ENCODE data around the gene GCK. TPM values are rescaled to one million over a fixed set of nuclear protein-coding genes. Genes with fewer than 3 reads are reported as not detected.

Gene GCK
- total RNA-seq, 1 donor from 2014 or later = 1.7 TPM

DNA sequence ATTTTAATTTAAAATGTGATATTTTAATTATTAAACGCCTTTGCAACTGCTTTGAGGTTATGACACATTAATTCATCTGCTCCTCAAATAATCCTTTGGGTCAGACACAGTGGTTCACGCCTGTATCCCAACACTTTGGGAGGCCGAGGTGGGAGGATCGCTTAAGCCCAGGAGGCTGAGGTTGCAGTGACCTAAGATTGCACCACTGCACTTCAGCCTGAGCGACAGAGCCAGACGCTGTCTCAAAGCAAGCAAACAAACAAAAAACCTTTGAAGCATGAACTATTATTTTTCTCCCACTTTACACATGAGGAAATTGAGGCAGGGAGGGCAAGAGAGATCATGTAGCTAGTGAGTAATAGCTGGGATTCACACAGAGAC is 64.4 kb downstream of the GCK start:
- H3K27ac ChIP-seq = no peak overlapping the region
- no peak for TF ChIP-seq POLR2A (IDR thresholded peaks at IDR 0.05)
- TF ChIP-seq POLR2AphosphoS5 (IDR thresholded peaks at IDR 0.05; ENCODE audit: insufficient read depth in 1 of 2, low read depth in 1 of 2) = no peak
- TF ChIP-seq, protein P1, sequence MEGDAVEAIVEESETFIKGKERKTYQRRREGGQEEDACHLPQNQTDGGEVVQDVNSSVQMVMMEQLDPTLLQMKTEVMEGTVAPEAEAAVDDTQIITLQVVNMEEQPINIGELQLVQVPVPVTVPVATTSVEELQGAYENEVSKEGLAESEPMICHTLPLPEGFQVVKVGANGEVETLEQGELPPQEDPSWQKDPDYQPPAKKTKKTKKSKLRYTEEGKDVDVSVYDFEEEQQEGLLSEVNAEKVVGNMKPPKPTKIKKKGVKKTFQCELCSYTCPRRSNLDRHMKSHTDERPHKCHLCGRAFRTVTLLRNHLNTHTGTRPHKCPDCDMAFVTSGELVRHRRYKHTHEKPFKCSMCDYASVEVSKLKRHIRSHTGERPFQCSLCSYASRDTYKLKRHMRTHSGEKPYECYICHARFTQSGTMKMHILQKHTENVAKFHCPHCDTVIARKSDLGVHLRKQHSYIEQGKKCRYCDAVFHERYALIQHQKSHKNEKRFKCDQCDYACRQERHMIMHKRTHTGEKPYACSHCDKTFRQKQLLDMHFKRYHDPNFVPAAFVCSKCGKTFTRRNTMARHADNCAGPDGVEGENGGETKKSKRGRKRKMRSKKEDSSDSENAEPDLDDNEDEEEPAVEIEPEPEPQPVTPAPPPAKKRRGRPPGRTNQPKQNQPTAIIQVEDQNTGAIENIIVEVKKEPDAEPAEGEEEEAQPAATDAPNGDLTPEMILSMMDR (IDR thresholded peaks at IDR 0.05) = no peak

GRCh38 chr7:44123190-44124003 is 65.8 kb downstream of the GCK start, which contains the start of gene POLD2:
Gene POLD2, minus strand, starts transcription at chr7:44123548. Its CDS starts 1,495 bp downstream, at chr7:44122053.
- peak within 1 kb of the TSS; percentile 83 for H3K27ac ChIP-seq
- DNase-seq (ENCODE audit: extremely low spot score in 2 of 2) = peak in 1 of 2 donors; percentile 97
- no peaks in the 10 kb centered on the region for H3K9me3 ChIP-seq
- peaks cover 0 to 13% of the 10 kb centered on the region in 2 donors for H3K36me3 ChIP-seq
- peak within 1 kb of the TSS; percentile 54 to 79 for H3K4me3 ChIP-seq
- TF ChIP-seq, protein P1 (IDR thresholded peaks at IDR 0.05) = no peak
- peak in 1 of 2 donors; percentile 54 for TF ChIP-seq POLR2A (IDR thresholded peaks at IDR 0.05)
- TF ChIP-seq POLR2AphosphoS5 (IDR thresholded peaks at IDR 0.05; ENCODE audit: insufficient read depth in 1 of 2, low read depth in 1 of 2) = peak in 1 of 2 donors; percentile 86
- H3K27me3 ChIP-seq = no peaks in the 10 kb centered on the region
- H3K4me1 ChIP-seq = peaks cover 26% of the 10 kb centered on the region
- intact Hi-C loops (cut with DNase I) = no loop called here

More for the DNA sequence above, 64.4 kb downstream of the GCK start:
- no peak overlapping the region for H3K4me3 ChIP-seq
- intact Hi-C loops (cut with DNase I) = no loop called here
- H3K9me3 ChIP-seq = no peaks in the 10 kb centered on the region
- DNase-seq (ENCODE audit: extremely low spot score in 2 of 2) = no peak
- H3K27me3 ChIP-seq = no peaks in the 10 kb centered on the region
- peaks cover 23% of the 10 kb centered on the region for H3K4me1 ChIP-seq
- peaks cover 0 to 8% of the 10 kb centered on the region in 2 donors for H3K36me3 ChIP-seq

GRCh38 chr7:44122529-44122928 is 66.7 kb downstream of the GCK start:
- DNase-seq (ENCODE audit: extremely low spot score in 2 of 2) = no peak
- intact Hi-C loops (cut with DNase I) = no loop called here
- Histone ChIP-seq H3K4me1 (peaks cover 26% of the 10 kb centered on the region), H3K4me3 (peak overlapping the region; percentile 54 to 79), H3K36me3 (peaks cover 0 to 17% of the 10 kb centered on the region in 2 donors), H3K27me3 (no peaks in the 10 kb centered on the region), H3K9me3 (no peaks in the 10 kb centered on the region), H3K27ac (peak overlapping the region; percentile 73)
- no peak for TF ChIP-seq POLR2A (IDR thresholded peaks at IDR 0.05)
- TF ChIP-seq, protein P1 (IDR thresholded peaks at IDR 0.05) = no peak
- TF ChIP-seq POLR2AphosphoS5 (IDR thresholded peaks at IDR 0.05; ENCODE audit: insufficient read depth in 1 of 2, low read depth in 1 of 2) = no peak

- peaks cover 26% of the 10 kb centered on the region for H3K4me1 ChIP-seq
- H3K36me3 ChIP-seq = peaks cover 0 to 22% of the 10 kb centered on the region in 2 donors
- no peak overlapping the region for H3K4me3 ChIP-seq
These were observed 67.3 kb downstream of the GCK start for GRCh38 chr7:44121761-44122420.

More at GRCh38 chr7:44121761-44122420, 67.3 kb downstream of the GCK start:
- intact Hi-C loops (cut with DNase I) = no loop called here
- no peak for TF ChIP-seq POLR2A (IDR thresholded peaks at IDR 0.05)
- TF ChIP-seq POLR2AphosphoS5 (IDR thresholded peaks at IDR 0.05; ENCODE audit: insufficient read depth in 1 of 2, low read depth in 1 of 2) = no peak
- TF ChIP-seq, protein P1 (IDR thresholded peaks at IDR 0.05) = no peak
- Histone ChIP-seq H3K9me3 (no peaks in the 10 kb centered on the region), H3K27me3 (no peaks in the 10 kb centered on the region), H3K27ac (peak overlapping the region; percentile 73)
- no peak for DNase-seq (ENCODE audit: extremely low spot score in 2 of 2)

Data from vagina (tissue), 2 donors.